Panc1 (cell line): ENCODE results near the gene VWF. TPM values are rescaled to one million over a fixed set of nuclear protein-coding genes. Genes with fewer than 3 reads are reported as not detected.

Experiments
- ATAC-seq: fragments of 200-7000 bp; cut with Tn5 transposase; 2 replicates; pipeline ENCODE4 v1.9.1; 2020; ENCODE audit warnings: mild to moderate bottlenecking, moderate library complexity
- BruUV-seq: library from RNA; stranded (reverse); fragments of 400-500 nt; replicated peaks from 2 replicates; lab custom pipeline; 2021; lab: Mats Ljungman, UMichigan
- CTCF ChIA-PET: fragments of 300-600 bp; sonication (Branson Sonifier 250); formaldehyde crosslinking; loops from one replicate; lab custom pipeline; 2022; ENCODE audit warnings: antibody characterized with exemption; lab: Charles Lee
- POLR2A ChIA-PET: fragments of 300-600 bp; sonication (Branson Sonifier 250); formaldehyde crosslinking; loops from one replicate; lab custom pipeline; 2022; ENCODE audit warnings: antibody characterized with exemption; lab: Charles Lee
- DNase-seq: peaks from one replicate; pipeline ENCODE4 v3.0.0-alpha.2; 2010; ENCODE audit warnings: low read depth, low spot score
- H3K27ac ChIP-seq: 2 replicates; pipeline ENCODE4 v1.5.1; 2011; ENCODE audit warnings: mild to moderate bottlenecking, low read length, inconsistent platforms
- H3K27me3 ChIP-seq: fragments of 200-500 bp; sonication (Bioruptor generic); 2 replicates; pipeline ENCODE4 v1.6.0; 2014; ENCODE audit warnings: low read length, inconsistent platforms; ENCODE audit not compliant: control insufficient read depth, insufficient read depth
- H3K36me3 ChIP-seq: fragments of 200-500 bp; sonication (Bioruptor generic); 2 replicates; pipeline ENCODE4 v1.5.1; 2014; ENCODE audit warnings: inconsistent platforms, mild to moderate bottlenecking, low read length, moderate library complexity; ENCODE audit not compliant: control insufficient read depth, insufficient read depth
- H3K4me1 ChIP-seq: 2 replicates; pipeline ENCODE4 v1.5.1; 2011; ENCODE audit warnings: inconsistent platforms, mild to moderate bottlenecking, low read length, moderate library complexity; ENCODE audit not compliant: control insufficient read depth, insufficient read depth
- H3K4me3 ChIP-seq, 2 experiments: 2 replicates each; pipeline ENCODE4 v1.5.1; 2011 to 2012; ENCODE audit warnings: low read depth in 2 of 2, low read length in 2 of 2, mild to moderate bottlenecking in 2 of 2, inconsistent platforms in 1 of 2, moderate library complexity in 1 of 2
- H3K9me3 ChIP-seq: fragments of 200-500 bp; sonication (Bioruptor generic); 2 replicates; pipeline ENCODE4 v1.5.1; 2014; ENCODE audit warnings: low read depth, mild to moderate bottlenecking, inconsistent platforms, low read length, moderate library complexity; ENCODE audit not compliant: control insufficient read depth, insufficient read depth
- CTCF ChIP-seq: fragments of 450-650 bp; IDR thresholded peaks from 2 replicates; pipeline ENCODE4 v1.5.1; 2017; ENCODE audit warnings: mild to moderate bottlenecking
- POLR2AphosphoS5 ChIP-seq: IDR thresholded peaks from 2 replicates; pipeline ENCODE4 v1.6.1; 2012; ENCODE audit warnings: mild to moderate bottlenecking, low read depth, low read length, moderate library complexity
- SIN3A ChIP-seq: IDR thresholded peaks from 2 replicates; pipeline ENCODE4 v1.6.1; 2012; ENCODE audit warnings: low read depth, mild to moderate bottlenecking, low read length, moderate library complexity, borderline replicate concordance; ENCODE audit not compliant: insufficient read depth
- TCF7L2 ChIP-seq: IDR thresholded peaks from 2 replicates; pipeline ENCODE4 v1.6.1; 2011; ENCODE audit warnings: mild to moderate bottlenecking, low read depth, low read length, inconsistent platforms
- in situ Hi-C: cut with HindIII; loops from 2 replicates; pipeline ENCODE4 v1.10.0; 2016; ENCODE audit warnings: low sequenced_read_pairs, low pct_unique_long_range_greater_than_20kb
- intact Hi-C: fragments of 100-400 bp; cut with micrococcal nuclease; formaldehyde crosslinking; loops from one replicate; pipeline ENCODE4 v1.10.0; 2022; ENCODE audit not compliant: unreplicated experiment
- total RNA-seq: library from RNA; stranded (reverse); gene quantifications from one replicate; pipeline ENCODE4 v1.2.1, GENCODE V29; 2021; ENCODE audit not compliant: unreplicated experiment
- TF ChIP-seq, protein P1 (sequence below), 2 experiments: IDR thresholded peaks; 2 replicates each; pipeline ENCODE4 v1.6.1; 2011 to 2012; ENCODE audit warnings: low read depth in 2 of 2, control low read depth in 1 of 2, low read length in 1 of 2, mild to moderate bottlenecking in 1 of 2, moderate library complexity in 1 of 2; ENCODE audit not compliant: insufficient read depth in 1 of 2

VWF gene
- total RNA-seq, 1 experiment from 2014 or later: 0.31 TPM

DNA sequence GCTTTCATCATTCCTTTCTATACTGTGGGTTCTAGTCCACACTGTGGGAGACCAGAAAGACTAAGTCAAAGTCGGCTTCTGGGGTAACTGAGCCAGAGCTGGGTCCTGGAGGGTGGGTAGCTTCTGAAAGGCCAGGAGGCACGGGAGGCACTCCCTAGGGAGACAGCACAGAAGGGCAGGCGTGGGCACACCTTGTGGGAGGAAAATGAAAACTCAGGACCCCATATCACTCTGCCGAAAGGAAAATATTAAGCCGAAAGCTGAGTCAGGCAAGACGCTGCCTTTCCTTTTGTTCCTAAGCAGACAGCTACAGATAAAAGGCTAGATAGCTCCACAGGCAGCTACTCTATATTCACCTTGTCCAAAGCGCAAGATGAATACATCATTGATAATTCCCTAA lies 200.1 kb downstream of the VWF start:
- H3K36me3 ChIP-seq: no peaks in the 10 kb centered on the region
- no peaks in the 10 kb centered on the region for H3K9me3 ChIP-seq
- no peaks in the 10 kb centered on the region for H3K4me1 ChIP-seq
- intact Hi-C loops (no loop called here), in situ Hi-C loops (no loop called here)
- 0 out of 2 replicates have a peak, but pooled peaks cover 2% of the 10 kb centered on the region for H3K27me3 ChIP-seq
- H3K4me3 ChIP-seq: no peak overlapping the region
- DNase-seq (no peak), ATAC-seq (no peak)
- BruUV-seq: no TSS peak
- TF ChIP-seq SIN3A: no peak
- no peak for TF ChIP-seq POLR2AphosphoS5
- no peak for TF ChIP-seq TCF7L2
- TF ChIP-seq, protein P1, sequence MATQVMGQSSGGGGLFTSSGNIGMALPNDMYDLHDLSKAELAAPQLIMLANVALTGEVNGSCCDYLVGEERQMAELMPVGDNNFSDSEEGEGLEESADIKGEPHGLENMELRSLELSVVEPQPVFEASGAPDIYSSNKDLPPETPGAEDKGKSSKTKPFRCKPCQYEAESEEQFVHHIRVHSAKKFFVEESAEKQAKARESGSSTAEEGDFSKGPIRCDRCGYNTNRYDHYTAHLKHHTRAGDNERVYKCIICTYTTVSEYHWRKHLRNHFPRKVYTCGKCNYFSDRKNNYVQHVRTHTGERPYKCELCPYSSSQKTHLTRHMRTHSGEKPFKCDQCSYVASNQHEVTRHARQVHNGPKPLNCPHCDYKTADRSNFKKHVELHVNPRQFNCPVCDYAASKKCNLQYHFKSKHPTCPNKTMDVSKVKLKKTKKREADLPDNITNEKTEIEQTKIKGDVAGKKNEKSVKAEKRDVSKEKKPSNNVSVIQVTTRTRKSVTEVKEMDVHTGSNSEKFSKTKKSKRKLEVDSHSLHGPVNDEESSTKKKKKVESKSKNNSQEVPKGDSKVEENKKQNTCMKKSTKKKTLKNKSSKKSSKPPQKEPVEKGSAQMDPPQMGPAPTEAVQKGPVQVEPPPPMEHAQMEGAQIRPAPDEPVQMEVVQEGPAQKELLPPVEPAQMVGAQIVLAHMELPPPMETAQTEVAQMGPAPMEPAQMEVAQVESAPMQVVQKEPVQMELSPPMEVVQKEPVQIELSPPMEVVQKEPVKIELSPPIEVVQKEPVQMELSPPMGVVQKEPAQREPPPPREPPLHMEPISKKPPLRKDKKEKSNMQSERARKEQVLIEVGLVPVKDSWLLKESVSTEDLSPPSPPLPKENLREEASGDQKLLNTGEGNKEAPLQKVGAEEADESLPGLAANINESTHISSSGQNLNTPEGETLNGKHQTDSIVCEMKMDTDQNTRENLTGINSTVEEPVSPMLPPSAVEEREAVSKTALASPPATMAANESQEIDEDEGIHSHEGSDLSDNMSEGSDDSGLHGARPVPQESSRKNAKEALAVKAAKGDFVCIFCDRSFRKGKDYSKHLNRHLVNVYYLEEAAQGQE (IDR thresholded peaks at IDR 0.05; ENCODE audit: insufficient read depth in 1 of 2, low read depth in 2 of 2, low read length in 1 of 2): no peak
- no peak for TF ChIP-seq CTCF
- ChIA-PET CTCF (no interaction called here), POLR2A (no interaction called here)
- no peak overlapping the region for H3K27ac ChIP-seq

DNA sequence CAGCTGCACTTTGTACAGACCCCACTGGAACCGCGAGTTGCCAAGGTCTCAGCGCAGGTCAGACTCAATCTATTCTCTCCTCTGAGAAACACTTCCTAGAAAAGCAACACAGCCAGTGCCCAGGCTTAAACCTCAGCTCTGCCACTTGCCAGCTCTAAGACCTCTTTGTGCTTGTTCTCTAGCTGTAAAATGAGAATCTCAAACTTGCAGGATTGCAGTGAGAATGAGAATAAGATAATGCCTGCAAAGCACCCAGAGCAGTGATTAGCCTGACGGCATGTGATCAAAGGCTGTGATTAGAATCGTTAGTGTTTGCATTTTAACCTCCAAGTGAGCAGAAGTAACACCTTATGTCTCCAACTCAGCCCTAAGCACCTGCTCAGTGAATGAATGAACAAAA lies 200.7 kb downstream of the VWF start:
- ATAC-seq: no peak
- no peak for DNase-seq
- no peaks in the 10 kb centered on the region for H3K9me3 ChIP-seq
- in situ Hi-C loops: no loop called here
- 0 out of 2 replicates have a peak, but pooled peaks cover 2% of the 10 kb centered on the region for H3K27me3 ChIP-seq
- H3K36me3 ChIP-seq: no peaks in the 10 kb centered on the region
- no peak for TF ChIP-seq POLR2AphosphoS5
- TF ChIP-seq, protein P1 (IDR thresholded peaks at IDR 0.05; ENCODE audit: insufficient read depth in 1 of 2, low read depth in 2 of 2, low read length in 1 of 2): no peak
- TF ChIP-seq CTCF: no peak
- no peak for TF ChIP-seq TCF7L2
- no peak for TF ChIP-seq SIN3A
- ChIA-PET CTCF (no interaction called here), POLR2A (no interaction called here)
- intact Hi-C loops: no loop called here
- no TSS peak for BruUV-seq
- no peaks in the 10 kb centered on the region for H3K4me1 ChIP-seq
- H3K4me3 ChIP-seq: no peak overlapping the region
- H3K27ac ChIP-seq: no peak overlapping the region
